MM.1S (cell line): ENCODE results near the gene MIOX.

ENCODE experiments used
- EZH2phosphoT487 ChIP-seq: fragments of 300-600 bp; sonication (generic); IDR thresholded peaks from 2 replicates; pipeline ENCODE4 v1.6.1; 2018; ENCODE audit warnings: antibody characterized with exemption, low read length
- TF ChIP-seq, protein P1 (sequence below): fragments of 300-600 bp; sonication (generic); IDR thresholded peaks from 2 replicates; pipeline ENCODE4 v1.5.1; 2016; ENCODE audit warnings: antibody characterized with exemption, low read length, mixed read lengths

DNA sequence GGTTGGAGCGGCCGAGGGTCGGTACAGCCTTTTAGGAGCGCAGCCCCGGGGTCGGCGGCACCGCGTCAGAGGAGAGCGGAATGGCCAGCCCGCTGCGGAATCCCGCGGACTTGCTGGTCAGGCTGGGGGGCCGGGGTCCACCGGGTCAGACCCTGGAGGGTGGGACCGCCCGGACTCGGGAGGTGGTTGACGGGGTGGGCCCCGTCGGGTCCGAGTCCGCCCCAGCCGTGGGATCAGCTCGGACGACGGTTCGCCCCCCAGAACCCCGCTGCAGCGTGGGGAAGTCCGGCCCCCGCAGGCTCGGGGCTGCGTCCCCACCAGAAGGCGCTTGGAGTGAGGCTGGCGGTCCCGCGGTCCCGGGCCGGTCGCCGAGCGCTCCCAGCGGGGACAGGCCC lies 5.6 kb upstream of the MIOX start:
- TF ChIP-seq, protein P1, sequence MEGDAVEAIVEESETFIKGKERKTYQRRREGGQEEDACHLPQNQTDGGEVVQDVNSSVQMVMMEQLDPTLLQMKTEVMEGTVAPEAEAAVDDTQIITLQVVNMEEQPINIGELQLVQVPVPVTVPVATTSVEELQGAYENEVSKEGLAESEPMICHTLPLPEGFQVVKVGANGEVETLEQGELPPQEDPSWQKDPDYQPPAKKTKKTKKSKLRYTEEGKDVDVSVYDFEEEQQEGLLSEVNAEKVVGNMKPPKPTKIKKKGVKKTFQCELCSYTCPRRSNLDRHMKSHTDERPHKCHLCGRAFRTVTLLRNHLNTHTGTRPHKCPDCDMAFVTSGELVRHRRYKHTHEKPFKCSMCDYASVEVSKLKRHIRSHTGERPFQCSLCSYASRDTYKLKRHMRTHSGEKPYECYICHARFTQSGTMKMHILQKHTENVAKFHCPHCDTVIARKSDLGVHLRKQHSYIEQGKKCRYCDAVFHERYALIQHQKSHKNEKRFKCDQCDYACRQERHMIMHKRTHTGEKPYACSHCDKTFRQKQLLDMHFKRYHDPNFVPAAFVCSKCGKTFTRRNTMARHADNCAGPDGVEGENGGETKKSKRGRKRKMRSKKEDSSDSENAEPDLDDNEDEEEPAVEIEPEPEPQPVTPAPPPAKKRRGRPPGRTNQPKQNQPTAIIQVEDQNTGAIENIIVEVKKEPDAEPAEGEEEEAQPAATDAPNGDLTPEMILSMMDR = no peak
- no peak for TF ChIP-seq EZH2phosphoT487
